Mononuclear cell (primary cell): ENCODE results near the gene VCPKMT. TPM values are rescaled to one million over a fixed set of nuclear protein-coding genes. Genes with fewer than 3 reads are reported as not detected.

Source experiments
- H3K27me3 ChIP-seq: 2 replicates; pipeline ENCODE4 v1.6.0; 2011; ENCODE audit warnings: low read length, control low read depth; ENCODE audit not compliant: insufficient read depth
- H3K4me1 ChIP-seq: 2 replicates; pipeline ENCODE4 v1.5.1; 2011; ENCODE audit warnings: mild to moderate bottlenecking, low read length, control low read depth; ENCODE audit not compliant: insufficient read depth
- H3K4me3 ChIP-seq: 2 replicates; pipeline ENCODE4 v1.5.1; 2011; ENCODE audit warnings: mild to moderate bottlenecking, low read length, moderate library complexity
- H3K9me3 ChIP-seq: 2 replicates; pipeline ENCODE4 v1.5.1; 2011; ENCODE audit warnings: low read depth, mild to moderate bottlenecking, control low read depth, low read length
- total RNA-seq: library from RNA; depleted of rRNA; stranded (reverse); fragments of >200 nt; gene quantifications from one replicate; pipeline ENCODE4 v1.2.3, GENCODE V29; 2012

Gene VCPKMT
- total RNA-seq: 18.5 TPM

DNA sequence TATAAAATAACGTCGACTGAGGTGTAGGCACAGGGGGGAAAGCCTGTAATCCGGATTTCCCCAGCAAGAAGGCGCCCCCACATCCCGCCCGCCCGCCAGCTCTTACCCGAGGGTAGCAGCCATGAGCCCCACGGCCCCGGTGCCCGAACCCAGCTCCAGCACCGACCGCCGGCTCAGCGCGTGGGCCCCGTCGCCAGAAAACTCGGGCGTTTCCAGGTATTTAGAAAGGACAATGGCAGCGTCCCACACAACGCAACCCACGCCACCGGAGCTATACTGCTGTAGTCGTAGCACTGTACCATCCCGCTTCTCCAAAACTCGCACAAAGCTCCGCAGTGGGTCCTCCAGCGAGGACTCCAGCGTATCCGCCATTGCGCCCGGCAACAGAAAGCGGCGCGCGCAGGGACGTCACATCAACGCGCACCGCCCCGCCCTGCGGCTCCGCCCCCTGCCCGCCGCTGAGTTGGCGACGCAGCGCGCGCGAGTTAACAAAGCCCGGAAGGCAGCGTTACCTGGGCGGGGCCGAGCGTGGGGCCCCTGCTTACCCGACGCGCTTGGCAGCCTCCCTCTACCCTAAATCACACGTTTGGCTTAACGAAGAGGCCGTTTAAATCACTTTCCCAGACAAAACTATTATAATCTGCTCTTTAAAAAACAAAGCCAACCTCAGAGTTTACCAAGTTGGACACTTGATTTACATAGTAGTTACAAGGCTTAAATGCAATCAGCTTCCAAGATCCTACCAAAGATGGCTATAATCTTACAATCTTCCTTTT is at the start of gene VCPKMT:
VCPKMT (minus strand) TSS at position 392 of the 776 bp plus-strand sequence; CDS start at position 372, 20 bp downstream.
- Histone ChIP-seq H3K9me3 (no peaks in the 10 kb centered on the region), H3K4me3 (peak within 1 kb of the TSS; percentile 83)

DNA sequence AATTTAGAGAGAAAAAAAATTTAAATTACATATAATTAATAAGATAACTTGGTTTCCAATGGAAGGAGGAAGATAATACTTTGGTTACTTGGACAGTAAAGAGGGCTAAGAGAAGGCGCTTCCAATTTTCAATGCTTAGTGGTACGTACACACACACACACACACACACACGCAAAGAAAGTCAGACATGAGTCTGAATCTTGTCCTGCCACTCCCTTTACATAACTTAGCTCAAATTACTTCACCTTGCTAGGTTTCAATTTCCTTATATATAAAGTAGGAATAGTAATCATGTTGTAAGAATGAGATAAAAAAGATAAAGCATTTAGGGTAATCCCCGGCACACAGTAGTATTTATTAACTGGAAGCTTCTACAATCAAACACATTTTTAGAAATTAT is 39.7 kb upstream of the VCPKMT start:
- no peaks in the 10 kb centered on the region for H3K4me1 ChIP-seq
- no peak overlapping the region for H3K4me3 ChIP-seq
- no peaks in the 10 kb centered on the region for H3K9me3 ChIP-seq
- no peaks in the 10 kb centered on the region for H3K27me3 ChIP-seq

More for the DNA sequence above, at the start of gene VCPKMT:
- H3K4me1 ChIP-seq: peaks cover 17% of the 10 kb centered on the region
- H3K27me3 ChIP-seq: no peaks in the 10 kb centered on the region

GRCh38 chr14:50148799-50149198 is 32.4 kb upstream of the VCPKMT start:
- Histone ChIP-seq H3K27me3 (no peaks in the 10 kb centered on the region), H3K4me3 (no peak overlapping the region), H3K9me3 (no peaks in the 10 kb centered on the region), H3K4me1 (no peaks in the 10 kb centered on the region)

- H3K9me3 ChIP-seq: no peaks in the 10 kb centered on the region
- H3K4me3 ChIP-seq: no peak overlapping the region
- no peaks in the 10 kb centered on the region for H3K27me3 ChIP-seq
- no peaks in the 10 kb centered on the region for H3K4me1 ChIP-seq
Observed at GRCh38 chr14:50139192-50139591, 22.8 kb upstream of the VCPKMT start.

DNA sequence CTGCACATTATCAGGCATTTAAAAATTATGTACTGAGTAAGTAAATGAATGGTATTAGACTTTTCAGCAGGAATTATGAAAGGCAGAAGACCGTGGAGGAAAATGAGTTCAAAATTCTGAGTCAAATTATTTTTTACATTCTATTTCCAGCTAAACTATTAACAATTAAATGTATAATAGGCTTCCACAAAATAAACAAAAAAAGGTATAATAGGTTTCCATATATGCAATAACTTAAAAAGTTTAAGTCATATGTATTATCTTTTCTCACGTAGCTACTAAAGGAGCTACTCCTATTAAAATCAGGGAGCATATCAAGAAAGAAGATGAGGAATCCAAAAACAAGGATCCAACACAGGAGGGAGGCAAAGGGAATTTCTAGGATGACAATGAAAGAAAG is 11.4 kb upstream of the VCPKMT start:
- H3K4me3 ChIP-seq: no peak overlapping the region
- H3K9me3 ChIP-seq: no peaks in the 10 kb centered on the region
- H3K27me3 ChIP-seq: no peaks in the 10 kb centered on the region
- H3K4me1 ChIP-seq: no peaks in the 10 kb centered on the region

DNA sequence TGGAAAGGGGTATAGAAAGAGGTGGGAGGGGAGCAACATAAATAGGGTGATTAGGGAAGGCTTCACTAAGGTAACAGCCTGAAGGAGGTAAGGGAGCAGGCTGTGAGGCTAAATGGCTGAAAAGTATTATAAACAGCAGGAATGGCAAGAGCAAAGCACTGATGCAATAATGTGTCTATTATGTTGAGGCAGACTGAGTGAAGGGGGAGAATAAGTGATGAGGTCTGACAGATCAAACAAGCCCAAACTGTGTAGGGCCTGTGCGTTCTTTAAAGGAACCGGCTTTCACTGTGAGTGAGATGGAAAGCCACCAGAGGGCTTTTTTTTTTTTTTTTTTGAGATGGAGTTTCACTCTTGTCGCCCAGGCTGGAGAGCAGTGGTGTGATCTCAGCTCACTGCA is 6.7 kb upstream of the VCPKMT start:
- no peaks in the 10 kb centered on the region for H3K27me3 ChIP-seq
- H3K9me3 ChIP-seq: no peaks in the 10 kb centered on the region

DNA sequence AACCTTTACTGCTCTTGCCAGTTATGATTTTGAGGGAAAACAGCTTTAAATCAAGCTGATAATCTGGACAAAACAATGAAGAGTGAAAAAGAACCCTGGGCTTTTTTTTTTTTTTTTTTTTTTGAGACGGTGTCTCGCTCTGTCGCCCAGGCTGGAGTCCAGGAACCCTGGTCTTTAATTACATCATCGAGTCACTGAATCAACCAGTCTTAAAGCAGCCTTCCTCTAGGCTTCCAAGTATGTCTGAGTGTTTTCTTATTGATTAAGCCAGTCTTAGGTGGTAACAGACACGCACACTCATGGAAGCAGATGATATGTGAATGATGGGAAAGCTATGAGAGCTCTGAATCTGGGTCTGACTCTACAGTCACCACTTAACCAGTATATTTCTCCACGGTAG is 5.9 kb upstream of the VCPKMT start:
- Histone ChIP-seq H3K4me1 (no peaks in the 10 kb centered on the region), H3K27me3 (no peaks in the 10 kb centered on the region), H3K9me3 (no peaks in the 10 kb centered on the region), H3K4me3 (no peak overlapping the region)

More for the DNA sequence above, 6.7 kb upstream of the VCPKMT start:
- Histone ChIP-seq H3K4me1 (no peaks in the 10 kb centered on the region), H3K4me3 (no peak overlapping the region)

DNA sequence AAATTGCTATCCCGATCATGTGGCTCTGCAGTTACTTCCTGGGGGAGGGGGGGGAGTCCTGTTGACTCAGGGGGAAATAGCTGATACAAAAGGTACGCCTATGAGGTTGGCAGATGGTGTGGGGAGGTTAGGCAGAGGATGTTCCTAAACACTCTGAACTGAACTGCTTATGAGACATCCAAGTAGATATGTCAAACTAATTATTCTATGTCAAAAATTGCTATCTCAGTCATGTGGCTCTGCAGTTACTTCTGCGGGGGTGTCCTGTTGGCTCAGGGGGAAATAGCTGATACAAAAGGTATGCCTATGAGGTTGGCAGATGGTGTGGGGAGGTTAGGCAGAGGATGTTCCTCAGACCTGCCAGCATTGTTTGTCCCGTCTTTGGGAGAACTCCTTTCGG is 5.1 kb upstream of the VCPKMT start:
- Histone ChIP-seq H3K4me3 (no peak overlapping the region), H3K27me3 (no peaks in the 10 kb centered on the region), H3K9me3 (no peaks in the 10 kb centered on the region), H3K4me1 (no peaks in the 10 kb centered on the region)

DNA sequence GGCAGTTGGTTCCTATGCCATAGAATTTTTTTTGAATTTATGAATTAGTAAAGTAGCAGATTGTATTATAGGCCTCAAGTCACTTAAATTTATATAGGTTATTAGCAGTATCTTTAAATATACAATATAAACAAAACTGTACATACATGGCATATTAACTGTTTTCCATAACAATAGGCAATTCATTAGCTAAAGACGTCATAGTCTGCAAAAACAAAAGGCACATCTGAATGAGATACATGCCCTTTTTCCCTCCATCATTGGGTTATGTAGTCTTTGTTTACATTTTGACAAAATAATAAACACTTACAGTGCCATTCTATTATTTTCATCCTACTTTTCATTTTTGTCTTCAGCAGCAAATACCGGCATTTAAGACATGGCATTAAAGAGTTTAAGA is 1.1 kb upstream of the VCPKMT start:
- no peak overlapping the region for H3K4me3 ChIP-seq
- peaks cover 17% of the 10 kb centered on the region for H3K4me1 ChIP-seq
- H3K27me3 ChIP-seq: no peaks in the 10 kb centered on the region
- no peaks in the 10 kb centered on the region for H3K9me3 ChIP-seq

- Histone ChIP-seq H3K4me1 (peaks cover 17% of the 10 kb centered on the region), H3K4me3 (no peak overlapping the region)
Observed at GRCh38 chr14:50116966-50117365, 594 bp upstream of the VCPKMT start.

GRCh38 chr14:50113381-50114035 is 2.9 kb downstream of the VCPKMT start:
- Histone ChIP-seq H3K4me3 (no peak overlapping the region), H3K27me3 (no peaks in the 10 kb centered on the region), H3K4me1 (peaks cover 17% of the 10 kb centered on the region), H3K9me3 (no peaks in the 10 kb centered on the region)

More at GRCh38 chr14:50116966-50117365, 594 bp upstream of the VCPKMT start:
- Histone ChIP-seq H3K27me3 (no peaks in the 10 kb centered on the region), H3K9me3 (no peaks in the 10 kb centered on the region)

- Histone ChIP-seq H3K27me3 (no peaks in the 10 kb centered on the region), H3K9me3 (no peaks in the 10 kb centered on the region), H3K4me3 (no peak overlapping the region), H3K4me1 (peaks cover 11% of the 10 kb centered on the region)
Observed at GRCh38 chr14:50110323-50111037, 5.9 kb downstream of the VCPKMT start.

DNA sequence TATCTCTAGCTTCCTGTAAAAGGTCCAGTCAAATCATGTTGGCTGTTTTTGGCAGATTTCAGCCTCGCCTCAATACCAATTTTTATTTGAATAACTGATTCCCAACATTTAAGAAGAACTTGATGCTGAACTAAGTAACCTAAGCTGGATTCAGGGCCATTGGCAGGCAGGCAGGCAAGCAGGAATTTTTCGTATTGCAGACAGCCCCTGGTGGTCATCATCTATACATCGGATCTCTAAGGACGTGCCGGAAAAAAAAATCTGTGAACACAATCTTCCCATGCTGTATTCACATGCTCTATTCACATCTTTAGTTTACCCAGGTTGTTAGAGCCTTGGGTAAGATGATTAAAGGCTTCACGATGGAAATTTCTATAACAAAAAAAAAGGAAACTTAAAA is 7.0 kb downstream of the VCPKMT start:
- Histone ChIP-seq H3K4me3 (no peak overlapping the region), H3K4me1 (peaks cover under 1% of the 10 kb centered on the region), H3K9me3 (no peaks in the 10 kb centered on the region), H3K27me3 (no peaks in the 10 kb centered on the region)

DNA sequence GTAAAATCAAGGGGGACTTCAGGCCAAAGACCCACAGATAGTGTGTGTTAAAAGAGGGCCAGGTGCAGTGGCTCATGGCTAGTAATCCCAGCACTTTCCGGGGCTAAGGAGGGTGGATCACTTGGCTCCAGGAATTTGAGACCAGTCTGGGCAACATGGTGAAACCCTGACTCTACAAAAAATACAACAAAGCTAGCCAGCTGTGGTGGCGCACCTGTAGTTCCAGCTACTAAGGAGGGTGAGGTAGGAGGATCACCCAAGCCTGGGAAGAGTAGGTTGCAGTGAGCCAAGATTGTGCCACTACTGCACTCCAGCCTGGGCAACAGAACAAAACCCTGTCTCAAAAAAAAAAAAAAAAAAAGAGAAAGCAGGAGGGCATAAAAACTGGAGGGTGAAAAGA is 8.5 kb downstream of the VCPKMT start:
- peaks cover 6% of the 10 kb centered on the region for H3K4me1 ChIP-seq
- no peak overlapping the region for H3K4me3 ChIP-seq
- no peaks in the 10 kb centered on the region for H3K27me3 ChIP-seq
- H3K9me3 ChIP-seq: no peaks in the 10 kb centered on the region

GRCh38 chr14:50106178-50106577 is 10.2 kb downstream of the VCPKMT start:
- Histone ChIP-seq H3K4me1 (peaks cover 11% of the 10 kb centered on the region), H3K27me3 (no peaks in the 10 kb centered on the region), H3K4me3 (no peak overlapping the region), H3K9me3 (no peaks in the 10 kb centered on the region)
